ENCODE data around the gene CSMD2.

Gene CSMD2

DNA sequence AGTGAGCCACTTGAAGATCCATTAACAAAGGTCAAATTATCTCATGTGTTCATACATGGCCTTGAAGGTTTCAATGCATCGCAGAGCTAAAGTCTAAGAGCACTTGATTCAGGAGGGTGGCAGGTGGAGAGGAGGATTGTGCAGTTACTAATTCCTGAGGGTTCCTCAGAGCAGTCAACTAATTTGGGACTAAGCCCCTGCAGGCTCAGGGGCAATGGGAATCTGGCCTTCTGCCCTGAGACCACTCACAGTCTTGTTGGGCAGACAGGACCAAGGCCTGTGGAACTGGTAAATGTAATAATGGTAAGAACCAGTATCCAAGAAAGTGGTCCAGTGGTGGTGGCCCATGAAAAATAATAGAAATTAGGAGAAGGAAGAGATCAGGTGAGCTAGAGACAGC lies 428.5 kb downstream of the CSMD2 start:
- no peak for DNase-seq

GRCh38 chr1:33735624-33736023 lies 429.4 kb downstream of the CSMD2 start:
- no peak for DNase-seq

DNA sequence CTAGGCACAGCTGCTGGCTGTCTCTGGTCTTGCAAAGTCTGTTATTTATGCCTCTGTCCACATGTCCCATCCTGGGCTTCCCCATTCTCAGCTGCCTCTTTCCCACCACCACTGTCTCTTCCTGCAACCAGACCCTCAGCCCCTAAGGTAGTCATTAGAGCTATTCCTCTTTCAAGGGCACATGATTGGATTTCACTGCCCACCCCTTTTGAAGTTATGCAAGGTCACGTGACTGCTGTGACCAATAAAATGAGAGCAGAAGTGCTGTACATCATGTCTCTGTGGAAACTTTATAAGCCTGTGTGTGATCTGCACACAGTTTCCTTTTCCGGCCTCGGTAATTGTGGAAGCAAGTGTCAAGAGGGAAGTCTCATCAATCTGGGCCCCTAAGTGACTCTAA lies 437.7 kb downstream of the CSMD2 start:
- no peak for DNase-seq

- DNase-seq = no peak
Measured at GRCh38 chr1:33726274-33726804, 438.7 kb downstream of the CSMD2 start.

DNA sequence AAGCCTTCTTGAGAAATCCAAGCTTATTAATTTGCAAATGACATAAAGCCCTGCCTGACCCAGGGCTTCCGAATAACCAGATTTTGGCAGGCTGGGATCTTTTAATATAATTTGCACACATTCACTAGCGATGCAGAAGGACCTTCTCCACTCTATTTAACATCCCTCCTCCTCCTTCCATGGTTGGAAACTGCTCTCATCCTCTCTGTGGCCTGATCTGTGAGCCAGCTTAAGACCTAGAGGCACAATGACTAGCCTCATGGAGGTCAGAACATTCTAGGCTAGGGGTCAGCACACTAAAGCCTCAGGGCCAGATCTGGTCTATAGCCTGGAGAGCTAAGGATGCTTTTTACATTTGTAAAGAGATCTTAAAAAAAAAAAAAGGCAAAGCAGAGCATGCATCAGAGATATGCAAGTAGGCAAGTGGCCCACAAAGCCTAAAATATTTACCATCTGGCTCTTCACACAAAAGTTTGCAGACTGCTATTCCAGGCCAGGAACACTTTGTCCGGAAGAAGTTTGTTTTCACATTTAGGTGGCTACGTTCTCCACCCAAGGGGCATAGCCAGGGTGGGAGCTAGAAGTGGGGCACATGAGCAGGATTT lies 439.4 kb downstream of the CSMD2 start:
- no peak for DNase-seq

GRCh38 chr1:33725037-33725436 lies 440.0 kb downstream of the CSMD2 start:
- DNase-seq = no peak

DNA sequence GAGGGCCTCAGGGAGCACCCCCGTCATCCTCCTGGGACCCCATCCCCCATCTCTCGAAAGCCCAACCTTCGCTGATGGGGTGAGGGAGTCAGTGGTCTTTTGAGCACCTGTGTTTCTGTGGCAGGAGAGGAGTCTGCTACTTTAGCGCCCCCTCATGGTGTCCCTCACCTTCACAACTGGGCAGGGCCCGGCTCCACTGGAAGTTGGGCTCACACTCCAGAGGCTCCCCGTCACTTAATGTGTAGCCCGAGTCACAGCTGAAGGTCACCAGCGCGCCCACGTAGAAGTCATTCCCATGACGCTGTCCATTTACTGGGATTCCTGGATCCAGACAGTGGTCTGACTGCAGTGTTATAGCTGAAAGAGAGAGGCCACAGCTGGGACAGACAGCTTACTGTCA lies 440.7 kb downstream of the CSMD2 start:
- no peak for DNase-seq

DNA sequence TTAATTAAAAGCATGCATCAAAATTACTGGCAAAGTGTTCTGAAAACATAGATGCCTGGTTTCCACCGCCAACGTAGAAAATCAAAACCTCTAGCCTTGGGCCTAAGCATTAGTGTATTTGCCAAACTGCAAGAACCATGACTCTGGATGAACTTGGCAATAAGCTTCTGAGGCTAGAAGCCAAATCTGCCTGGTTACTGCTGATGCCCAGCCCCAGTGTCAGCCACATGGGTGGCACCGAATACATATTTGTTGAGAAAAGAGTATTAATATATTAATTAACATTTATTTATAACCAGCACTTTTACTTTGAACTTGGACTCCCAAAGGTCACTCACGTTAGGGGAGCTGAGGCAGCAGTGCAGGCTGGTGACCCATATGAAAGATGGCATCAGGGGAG lies 441.8 kb downstream of the CSMD2 start:
- no peak for DNase-seq

GRCh38 chr1:33721301-33721815 lies 443.7 kb downstream of the CSMD2 start:
- DNase-seq = no peak

- DNase-seq = no peak
Measured at GRCh38 chr1:33719771-33720670, 445.0 kb downstream of the CSMD2 start.

GRCh38 chr1:33719326-33719725 lies 445.7 kb downstream of the CSMD2 start:
- no peak for DNase-seq

DNA sequence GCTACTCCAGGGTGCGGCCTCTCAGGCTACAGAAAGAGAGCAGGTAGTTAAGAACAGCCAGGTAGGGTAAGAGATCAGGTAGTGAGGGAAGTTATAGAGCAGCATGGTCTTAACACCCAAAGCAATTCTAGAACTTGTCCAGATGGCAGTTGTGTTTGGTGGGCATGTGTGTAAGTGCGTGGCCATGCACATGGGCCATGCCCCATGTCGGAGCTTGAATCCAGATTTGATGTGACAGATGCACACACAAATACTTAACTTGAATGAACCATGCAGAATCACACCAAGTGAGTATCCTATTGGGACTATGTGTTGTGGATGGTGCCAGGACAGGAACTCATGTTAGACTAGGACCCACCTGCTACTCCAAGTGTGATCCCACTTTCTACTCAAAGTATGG lies 446.8 kb downstream of the CSMD2 start:
- DNase-seq = no peak

DNA sequence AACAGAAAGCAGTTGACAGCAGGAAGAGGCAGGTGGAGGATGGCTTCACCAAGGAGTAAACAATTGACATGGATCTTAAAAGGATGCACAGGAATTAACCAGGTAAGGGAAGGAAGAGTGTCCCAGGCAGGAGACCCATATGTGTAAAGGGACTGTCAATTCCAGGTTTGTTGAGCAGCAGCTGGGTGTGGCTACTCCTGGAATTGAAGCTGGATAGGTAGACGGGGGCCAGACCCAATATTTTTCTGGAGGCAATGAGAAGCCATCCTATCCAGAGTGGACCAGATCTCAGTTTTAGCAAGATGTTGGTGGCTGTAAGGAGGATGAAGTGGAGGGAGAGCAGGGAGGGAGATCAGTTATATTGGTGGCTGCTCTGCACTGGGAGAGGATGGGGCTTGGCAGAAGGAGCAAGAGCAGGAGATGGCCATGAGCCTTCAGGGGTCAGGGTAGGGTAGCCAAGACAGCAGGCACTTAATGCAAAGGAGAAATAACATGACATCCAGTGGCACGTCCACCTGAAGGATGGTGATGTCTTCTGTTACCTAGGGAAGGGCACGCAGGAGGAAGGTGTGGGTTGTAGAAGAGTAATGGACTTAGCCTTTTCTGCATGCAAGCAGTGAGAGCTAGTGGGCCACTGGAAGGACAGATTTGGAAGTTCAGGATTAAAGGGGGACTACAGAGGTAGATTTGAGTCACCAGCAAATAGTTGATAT lies 447.9 kb downstream of the CSMD2 start:
- DNase-seq = no peak

DNA sequence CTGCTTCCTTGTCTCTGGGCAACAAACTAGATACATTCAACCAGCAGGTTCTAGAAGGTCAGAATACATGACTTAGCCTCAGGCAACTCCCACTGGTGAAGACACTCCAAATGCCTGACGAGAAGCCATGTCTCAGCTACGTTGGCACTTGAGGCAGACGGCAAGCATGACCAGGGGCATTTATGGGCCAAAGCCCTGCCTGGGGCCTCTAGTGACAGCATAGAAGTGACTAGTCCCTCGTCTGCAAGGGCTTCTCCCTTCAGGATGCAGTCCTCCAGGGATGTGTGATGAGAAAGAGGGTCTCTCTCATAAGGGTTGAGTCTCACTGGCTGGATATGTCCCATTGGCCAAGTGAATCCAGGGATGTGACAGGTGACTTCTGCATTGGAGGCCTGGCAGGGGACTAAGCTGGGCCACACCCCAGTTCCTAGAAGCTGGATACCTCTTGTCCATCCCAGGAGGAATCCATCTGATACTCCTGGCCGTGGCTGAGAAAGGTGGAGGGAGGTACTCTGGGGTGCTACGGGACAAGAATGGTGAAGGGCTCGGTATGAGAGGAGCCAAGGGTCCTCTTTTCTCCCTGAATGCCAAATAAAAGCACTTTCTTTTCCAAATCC lies 449.7 kb downstream of the CSMD2 start:
- no peak for DNase-seq

DNA sequence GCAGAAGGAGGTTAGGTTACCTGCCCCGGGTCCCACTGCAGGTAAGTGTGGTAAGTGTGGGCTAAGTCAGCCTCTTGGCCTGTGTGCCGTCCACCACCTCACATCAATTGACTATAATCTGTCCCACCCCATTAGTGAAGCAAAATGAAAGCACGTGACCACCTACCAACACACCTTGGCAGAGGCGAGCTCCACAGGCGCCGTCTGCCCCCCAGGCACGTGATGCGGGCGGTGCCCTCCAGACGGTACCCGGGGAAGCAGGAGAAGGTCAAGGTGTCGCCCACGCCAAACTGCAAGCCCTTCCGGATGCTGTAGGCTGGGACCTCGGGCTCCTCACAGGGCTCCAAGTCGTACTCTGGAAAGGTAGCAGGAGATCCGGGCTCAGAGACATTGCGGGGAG lies 450.6 kb downstream of the CSMD2 start:
- DNase-seq = no peak

DNA sequence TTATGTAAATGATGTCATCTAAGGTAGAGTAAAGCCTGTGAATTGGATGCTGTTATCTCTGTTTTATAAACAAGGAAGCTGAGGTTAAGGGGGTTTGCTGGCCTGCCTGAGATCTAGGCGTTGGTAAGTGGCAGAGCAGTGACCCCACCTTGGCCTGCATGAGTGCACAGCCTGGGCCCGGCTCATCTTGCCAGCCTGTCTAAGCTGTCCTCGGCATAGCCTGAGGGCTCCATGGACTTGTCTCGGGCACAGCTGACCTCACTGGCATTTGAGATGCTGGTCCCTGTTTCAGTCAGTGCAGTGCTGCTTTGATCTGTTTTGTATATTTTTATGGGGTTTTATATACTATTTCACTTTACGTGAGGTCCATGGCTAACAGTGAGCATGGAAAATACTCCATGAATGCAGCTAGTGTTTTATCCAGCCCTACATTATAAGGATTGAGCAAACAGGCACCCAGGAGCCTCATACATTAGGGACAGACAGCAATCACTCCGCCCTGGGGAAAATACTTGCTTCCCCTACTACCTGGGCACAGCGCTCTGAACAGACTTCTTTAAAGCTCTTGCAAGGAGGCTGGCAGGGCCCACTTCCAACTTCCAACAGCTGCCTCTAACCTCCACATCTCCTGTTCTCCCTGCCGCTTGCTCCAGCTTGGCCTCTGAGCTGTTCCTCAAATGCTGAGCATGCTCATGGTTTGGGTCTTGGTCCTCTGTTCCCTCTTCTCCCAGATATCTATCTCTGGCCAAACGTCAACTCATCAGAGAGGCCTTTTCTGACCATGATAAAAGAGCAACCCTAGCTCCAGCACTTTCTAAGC lies 451.8 kb downstream of the CSMD2 start:
- DNase-seq = no peak

DNA sequence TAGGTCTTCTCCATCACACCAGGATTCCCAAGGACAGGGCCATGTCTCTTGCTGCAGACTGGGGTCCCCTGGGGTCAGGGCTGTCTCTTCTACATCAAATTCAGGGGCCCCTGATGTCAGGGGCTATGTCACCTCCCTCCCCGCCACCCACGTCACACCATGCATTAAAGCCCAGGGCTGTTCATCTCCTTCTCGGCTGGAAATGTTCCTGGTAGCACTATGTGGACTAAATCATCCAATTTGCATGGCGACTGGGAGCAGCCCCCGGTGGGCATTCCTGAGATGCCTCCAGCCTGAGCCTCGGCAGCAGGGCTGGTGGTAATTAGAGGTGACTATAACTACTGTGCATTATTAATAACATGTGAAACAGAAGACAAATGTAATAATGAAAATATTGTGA lies 452.8 kb downstream of the CSMD2 start:
- DNase-seq = no peak

GRCh38 chr1:33711511-33711910 lies 453.5 kb downstream of the CSMD2 start:
- no peak for DNase-seq

DNA sequence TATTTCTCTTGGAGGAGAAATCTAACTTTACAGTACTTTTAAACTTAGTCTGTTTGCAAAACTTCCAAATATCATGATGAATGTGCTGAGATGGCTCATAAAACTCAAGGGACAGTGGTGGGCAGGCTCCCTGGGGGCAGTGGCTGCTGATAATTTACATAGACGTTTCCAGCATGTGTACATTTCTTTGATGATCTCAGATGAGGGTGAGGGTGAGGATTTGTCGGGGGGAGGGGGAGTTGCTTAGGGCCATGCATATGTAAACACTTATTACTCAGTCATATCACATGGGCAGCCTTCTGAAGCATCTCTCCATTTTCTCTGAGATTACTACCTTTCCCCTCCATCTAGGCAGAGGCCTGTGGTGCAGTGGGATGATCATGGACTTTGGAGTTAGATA lies 454.1 kb downstream of the CSMD2 start:
- DNase-seq = no peak

GRCh38 chr1:33709783-33710718 lies 455.0 kb downstream of the CSMD2 start:
- DNase-seq = no peak
